PC-3 (cell line): ENCODE data around the gene RACK1. TPM values are rescaled to one million over a fixed set of nuclear protein-coding genes. Genes with fewer than 3 reads are reported as not detected.

Source experiments
- ATAC-seq: fragments of 200-7000 bp; cut with Tn5 transposase; 2 replicates; pipeline ENCODE4 v1.9.1; 2020; ENCODE audit warnings: mild to moderate bottlenecking, moderate library complexity
- BruUV-seq: library from RNA; stranded (reverse); fragments of 400-500 nt; replicated peaks from 2 replicates; lab custom pipeline; 2021; lab: Mats Ljungman, UMichigan
- CTCF ChIA-PET: fragments of 300-600 bp; sonication (Branson Sonifier 250); formaldehyde crosslinking; loops from one replicate; lab custom pipeline; 2022; ENCODE audit warnings: antibody characterized with exemption; lab: Charles Lee
- POLR2A ChIA-PET: fragments of 300-600 bp; sonication (Branson Sonifier 250); formaldehyde crosslinking; loops from one replicate; lab custom pipeline; 2022; ENCODE audit warnings: antibody characterized with exemption; ENCODE audit not compliant: unreplicated experiment; lab: Charles Lee
- DNase-seq: peaks from one replicate; pipeline ENCODE4 v3.0.0-alpha.2; 2015
- H2AFZ ChIP-seq: fragments of 300-600 bp; sonication (generic); 2 replicates; pipeline ENCODE4 v1.6.0; 2016; ENCODE audit warnings: antibody characterized with exemption, low read length
- H3F3A ChIP-seq: fragments of 300-600 bp; sonication (generic); one replicate; pipeline ENCODE4 v1.6.0; 2017; ENCODE audit warnings: antibody characterized with exemption, low read length, control low read depth, mild to moderate bottlenecking; ENCODE audit not compliant: unreplicated experiment
- H3K27ac ChIP-seq: fragments of 300-600 bp; sonication (generic); 2 replicates; pipeline ENCODE4 v1.5.1; 2016; ENCODE audit warnings: mild to moderate bottlenecking, low read length
- H3K27me3 ChIP-seq: fragments of 300-600 bp; sonication (generic); 2 replicates; pipeline ENCODE4 v1.6.1; 2016; ENCODE audit warnings: low read length, mixed read lengths
- H3K36me3 ChIP-seq: fragments of 300-600 bp; sonication (generic); 2 replicates; pipeline ENCODE4 v1.6.1; 2016; ENCODE audit warnings: low read depth, mixed run types, low read length, mixed read lengths
- H3K4me1 ChIP-seq: fragments of 300-600 bp; sonication (generic); 2 replicates; pipeline ENCODE4 v1.5.1; 2016; ENCODE audit warnings: low read length; ENCODE audit not compliant: insufficient read depth
- H3K4me2 ChIP-seq: fragments of 300-600 bp; sonication (generic); 2 replicates; pipeline ENCODE4 v1.6.0; 2016; ENCODE audit warnings: low read length
- H3K4me3 ChIP-seq: fragments of 300-600 bp; sonication (generic); 2 replicates; pipeline ENCODE4 v1.5.1; 2016; ENCODE audit warnings: mild to moderate bottlenecking, low read length, mixed read lengths
- H3K79me2 ChIP-seq: fragments of 300-600 bp; sonication (generic); 2 replicates; pipeline ENCODE4 v1.6.1; 2017; ENCODE audit warnings: low read length, mixed read lengths
- H3K9ac ChIP-seq: fragments of 300-600 bp; sonication (generic); 2 replicates; pipeline ENCODE4 v1.6.0; 2016; ENCODE audit warnings: mild to moderate bottlenecking, low read length
- H3K9me2 ChIP-seq: fragments of 300-600 bp; sonication (generic); replicated peaks from 2 replicates; pipeline ENCODE4 v1.6.1; 2016; ENCODE audit warnings: mixed run types, low read length, mixed read lengths
- H3K9me3 ChIP-seq: fragments of 300-600 bp; sonication (generic); 2 replicates; pipeline ENCODE4 v1.6.1; 2016; ENCODE audit warnings: low read length, mixed read lengths
- H4K20me1 ChIP-seq: fragments of 300-600 bp; sonication (generic); 2 replicates; pipeline ENCODE4 v1.6.1; 2016; ENCODE audit warnings: low read length, mixed read lengths
- CTCF ChIP-seq: fragments of 300-600 bp; sonication (generic); conservative IDR thresholded peaks from 2 replicates; pipeline ENCODE4 v1.5.1; 2017; ENCODE audit warnings: antibody characterized with exemption, low read depth, mild to moderate bottlenecking, low read length
- EZH2 ChIP-seq: fragments of 300-600 bp; sonication (generic); IDR thresholded peaks from one replicate; pipeline ENCODE4 v1.6.1; 2017; ENCODE audit warnings: antibody characterized with exemption, mild to moderate bottlenecking, low read length; ENCODE audit not compliant: unreplicated experiment
- EZH2phosphoT487 ChIP-seq: fragments of 300-600 bp; sonication (generic); IDR thresholded peaks from 2 replicates; pipeline ENCODE4 v1.6.1; 2018; ENCODE audit warnings: mild to moderate bottlenecking, antibody characterized with exemption, low read length, borderline replicate concordance
- intact Hi-C: fragments of 100-400 bp; cut with micrococcal nuclease; formaldehyde crosslinking; loops from 2 replicates; pipeline ENCODE4 v1.9.0; 2023
- total RNA-seq: library from RNA; depleted of rRNA; stranded (reverse); fragments of >200 nt; gene quantifications from 2 replicates; pipeline ENCODE4 v1.2.3, GENCODE V29; 2014

The RACK1 gene
- total RNA-seq, 1 experiment from 2014 or later, result 3,047 TPM

GRCh38 chr5:181189363-181189961 lies 54.2 kb downstream of the RACK1 start:
- intact Hi-C loops, result no loop called here
- Histone ChIP-seq H3K9ac (peak overlapping the region; percentile 43; the same call in 1 of the 2 replicates), H3K27ac (no peak overlapping the region), H3F3A (peaks cover 6% of the 10 kb centered on the region), H3K79me2 (no peaks in the 10 kb centered on the region), H4K20me1 (no peaks in the 10 kb centered on the region), H3K9me3 (no peaks in the 10 kb centered on the region), H3K4me2 (peak overlapping the region; percentile 96), H3K4me1 (peaks cover 22% of the 10 kb centered on the region), H3K27me3 (no peaks in the 10 kb centered on the region), H3K9me2 (no peaks in the 10 kb centered on the region), H2AFZ (peak overlapping the region; percentile 92), H3K36me3 (no peaks in the 10 kb centered on the region), H3K4me3 (peak overlapping the region; percentile 89)
- ATAC-seq, result no peak
- no peak for TF ChIP-seq EZH2phosphoT487
- no peak for TF ChIP-seq EZH2
- TF ChIP-seq CTCF, result no peak
- DNase-seq, result peak; percentile 33
- BruUV-seq, result no TSS peak
- ChIA-PET POLR2A (interaction anchor here (0.6 kb wide), 1 partner anchor 18 kb away, joined by 9 read pairs; no protein-coding TSS in a partner anchor), CTCF (no interaction called here)

GRCh38 chr5:181188700-181189362 lies 54.9 kb downstream of the RACK1 start:
- DNase-seq, result peak; percentile 93
- Histone ChIP-seq H3F3A (peaks cover 6% of the 10 kb centered on the region), H3K27ac (no peak overlapping the region), H3K79me2 (no peaks in the 10 kb centered on the region), H3K9ac (peak overlapping the region; percentile 57; the same call in 1 of the 2 replicates), H3K27me3 (no peaks in the 10 kb centered on the region), H3K9me3 (no peaks in the 10 kb centered on the region), H3K4me3 (peak overlapping the region; percentile 89), H3K36me3 (no peaks in the 10 kb centered on the region), H3K4me1 (peaks cover 22% of the 10 kb centered on the region), H3K4me2 (peak overlapping the region; percentile 96), H3K9me2 (no peaks in the 10 kb centered on the region), H2AFZ (peak overlapping the region; percentile 92), H4K20me1 (no peaks in the 10 kb centered on the region)
- ChIA-PET CTCF (interaction anchor here (1.1 kb wide), 1 partner anchor 18 kb away, joined by 7 read pairs; no protein-coding TSS in a partner anchor), POLR2A (no interaction called here)
- intact Hi-C loops, result loop anchor here (1.0 kb wide), 1 partner anchor 18 kb away; no protein-coding TSS in a partner anchor
- TF ChIP-seq EZH2phosphoT487, result no peak
- TF ChIP-seq CTCF, result no peak; the same call in 1 of the 2 replicates
- TF ChIP-seq EZH2, result no peak
- BruUV-seq, result no TSS peak
- peak; percentile 2 for ATAC-seq
